GM21786 (cell line): ENCODE data around the gene SZT2.
"Not testable (repeated sequence)": the region's sequence is repeated elsewhere in the genome, so short reads cannot be mapped to it uniquely, and the experiment has no call there.

Experiments
- ATAC-seq: cut with Tn5 transposase; IDR thresholded peaks from one replicate; pipeline ENCODE4 v1.9.1; 2021; ENCODE audit not compliant: unreplicated experiment

SZT2 gene

DNA sequence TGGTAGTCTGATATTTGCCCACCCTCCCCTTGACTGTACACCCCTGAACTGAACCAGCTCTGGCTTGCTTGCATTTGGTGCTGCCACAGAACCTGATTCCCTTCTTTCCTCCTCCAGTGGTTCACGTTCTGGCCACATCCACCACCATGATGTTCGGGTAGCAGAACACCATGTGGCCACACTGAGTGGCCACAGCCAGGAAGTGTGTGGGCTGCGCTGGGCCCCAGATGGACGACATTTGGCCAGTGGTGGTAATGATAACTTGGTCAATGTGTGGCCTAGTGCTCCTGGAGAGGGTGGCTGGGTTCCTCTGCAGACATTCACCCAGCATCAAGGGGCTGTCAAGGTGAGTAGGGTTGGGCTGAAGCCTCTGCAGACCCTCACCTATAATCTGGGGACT lies 29.1 kb upstream of the SZT2 start:
- ATAC-seq = no peak

DNA sequence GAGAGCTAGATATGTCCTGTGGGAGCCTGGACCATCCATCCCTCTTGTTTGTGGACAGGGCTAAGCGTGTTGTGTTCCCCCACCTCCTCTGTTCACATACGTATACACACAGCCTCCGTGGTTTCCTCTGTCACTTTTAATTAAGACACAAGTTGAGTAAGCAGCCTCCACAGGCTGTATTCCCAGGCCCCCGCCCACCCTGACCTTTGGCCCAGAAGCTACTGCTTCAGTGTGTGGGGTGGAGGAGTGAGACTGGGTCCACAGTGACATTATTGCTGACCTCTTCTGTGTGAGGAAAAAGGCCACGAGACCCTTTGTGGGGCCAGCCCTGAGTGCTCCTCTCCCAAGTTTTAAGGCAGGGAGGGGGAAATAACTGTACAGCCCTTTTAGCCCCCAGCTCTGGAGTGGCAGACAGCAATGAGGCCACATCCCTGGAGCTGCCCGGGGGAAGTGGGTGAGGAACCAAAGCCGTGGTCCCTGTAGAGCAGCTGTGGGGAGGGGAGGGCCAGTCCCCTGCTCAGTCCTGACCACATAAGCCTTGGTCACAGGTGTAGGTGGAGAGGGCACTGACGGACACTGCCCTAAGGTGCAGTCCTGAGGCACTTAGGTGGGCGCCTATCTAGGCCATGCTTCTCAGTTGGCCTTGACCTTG lies 26.3 kb upstream of the SZT2 start:
- no peak for ATAC-seq

DNA sequence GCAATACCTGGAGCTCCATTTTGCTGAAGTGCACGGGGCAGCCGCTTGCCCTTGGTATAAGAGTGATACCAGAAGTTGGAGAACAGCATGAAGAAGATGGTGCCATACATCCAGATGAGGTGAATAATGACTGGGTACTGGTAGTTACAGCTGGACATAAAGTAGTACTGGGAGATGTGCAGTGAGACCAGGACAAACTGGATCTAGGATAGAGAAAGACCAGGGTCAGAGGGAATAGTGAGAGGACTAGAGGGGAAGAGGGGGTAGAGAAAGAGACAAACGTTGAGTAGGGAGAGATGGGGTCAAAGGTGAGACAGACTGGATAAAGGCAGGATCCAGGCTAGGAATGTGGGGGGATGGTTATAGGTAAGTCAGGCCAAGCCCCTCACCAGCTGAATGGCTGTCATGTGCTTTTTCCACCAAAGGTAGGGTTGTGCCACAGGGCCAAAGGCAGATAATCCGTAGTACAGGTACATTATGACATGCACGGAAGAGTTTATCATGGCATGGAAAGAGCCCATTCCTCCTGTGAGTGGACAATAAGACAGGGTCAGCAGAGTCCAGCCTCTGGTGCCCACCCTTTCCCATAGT lies 25.7 kb upstream of the SZT2 start:
- ATAC-seq = no peak

DNA sequence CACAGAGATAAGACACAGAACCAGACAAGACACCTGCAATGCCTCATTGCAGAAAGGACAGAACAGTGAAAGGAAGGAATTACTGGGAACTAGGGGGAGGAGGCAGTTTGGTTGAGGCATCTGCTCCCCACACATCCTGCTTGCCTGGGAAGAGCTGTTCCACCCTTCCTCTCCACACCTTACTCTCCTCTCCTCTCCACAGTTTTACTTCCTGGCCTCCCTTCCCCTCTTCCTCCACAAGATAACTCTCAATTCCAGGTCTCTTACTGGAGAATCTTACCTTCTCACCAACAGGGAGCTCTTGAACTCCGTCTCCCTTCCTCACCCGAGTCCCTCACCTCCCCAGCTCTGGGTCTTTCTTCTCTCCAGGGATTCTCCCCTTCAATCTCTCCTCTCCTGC lies 24.0 kb upstream of the SZT2 start:
- ATAC-seq = no peak

DNA sequence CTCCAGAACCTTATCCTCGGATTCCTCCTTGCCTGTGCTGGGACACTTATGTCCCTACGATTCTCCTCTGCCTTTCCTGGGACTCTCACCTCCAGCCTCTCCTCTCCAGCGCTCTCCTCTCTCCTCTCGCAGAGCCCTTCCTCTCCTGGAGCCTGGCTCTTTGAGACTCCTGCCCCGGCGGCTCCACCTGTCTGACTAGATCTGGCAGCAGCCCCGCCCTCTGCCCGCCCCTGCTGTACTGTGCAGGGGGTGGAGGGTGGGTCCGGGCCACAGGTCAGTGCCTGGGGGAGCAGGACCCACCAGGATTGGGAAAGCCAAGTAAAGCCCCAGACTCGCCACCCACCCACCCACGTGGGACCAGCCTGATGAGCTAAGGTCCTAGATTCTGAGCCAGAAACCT lies 23.5 kb upstream of the SZT2 start:
- ATAC-seq = no peak

DNA sequence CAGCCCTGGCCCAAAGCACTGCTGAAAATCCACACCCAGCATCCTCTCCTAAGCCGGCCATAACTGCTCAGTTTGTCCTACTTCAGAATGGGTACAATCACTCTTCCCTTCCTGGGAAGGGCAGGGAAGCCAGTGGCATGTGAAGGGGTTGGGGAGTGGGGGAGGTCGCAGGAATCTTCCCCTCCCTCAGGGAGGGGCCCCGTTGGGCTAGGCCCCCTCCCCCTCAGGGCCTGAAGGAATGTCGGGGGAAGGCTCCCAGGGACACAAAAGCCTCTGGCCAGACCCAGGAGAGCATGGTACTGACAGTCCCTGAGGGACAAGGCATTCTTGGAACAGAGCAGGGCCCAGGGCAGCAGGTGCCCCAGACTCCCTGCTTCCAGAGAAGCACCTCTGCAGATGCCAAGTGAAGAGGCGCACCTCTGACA lies 23.1 kb upstream of the SZT2 start:
- ATAC-seq = no peak

DNA sequence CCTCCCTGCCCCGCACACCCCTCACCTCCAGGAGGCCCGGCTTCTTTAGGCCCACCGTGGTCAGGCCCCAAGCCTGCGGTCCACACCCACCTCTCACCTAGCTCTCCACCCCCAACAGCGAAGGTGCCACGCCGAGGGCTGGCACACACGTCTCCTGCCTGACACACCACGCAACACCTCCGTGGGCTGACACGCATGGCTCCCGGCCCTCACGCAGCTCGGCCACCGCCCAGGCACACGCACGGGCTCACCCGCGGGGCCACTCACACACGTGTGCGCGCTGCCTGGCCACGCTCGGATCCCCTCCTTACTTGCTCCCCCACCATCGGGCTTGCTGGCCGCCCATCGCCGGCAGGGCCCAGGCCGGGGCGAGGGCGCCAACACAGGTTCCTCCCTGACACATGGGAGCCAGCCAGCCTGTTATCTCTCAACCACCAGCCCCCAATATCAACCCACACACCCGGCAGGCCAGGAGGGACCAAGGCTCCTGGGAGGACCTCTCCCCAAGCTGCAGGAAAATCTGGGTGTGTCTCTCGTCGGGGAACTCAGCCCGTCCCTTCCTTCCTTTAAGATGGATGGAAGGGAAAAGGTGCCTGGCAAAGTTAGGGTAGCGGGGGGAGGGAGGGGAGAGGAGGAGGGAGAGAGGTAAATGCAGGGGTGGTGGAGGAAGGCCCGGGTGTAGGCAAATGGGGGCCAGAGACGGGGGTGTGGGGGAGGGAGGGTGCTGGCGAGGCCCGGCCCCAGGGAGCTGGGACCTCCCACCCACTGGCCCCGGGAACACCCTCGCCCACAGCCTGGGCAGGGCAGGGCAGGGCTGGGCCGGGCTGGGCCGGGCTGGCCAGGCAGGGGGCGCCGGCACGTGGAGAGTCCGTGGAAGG lies 22.4 kb upstream of the SZT2 start:
- ATAC-seq = peak; percentile 24

DNA sequence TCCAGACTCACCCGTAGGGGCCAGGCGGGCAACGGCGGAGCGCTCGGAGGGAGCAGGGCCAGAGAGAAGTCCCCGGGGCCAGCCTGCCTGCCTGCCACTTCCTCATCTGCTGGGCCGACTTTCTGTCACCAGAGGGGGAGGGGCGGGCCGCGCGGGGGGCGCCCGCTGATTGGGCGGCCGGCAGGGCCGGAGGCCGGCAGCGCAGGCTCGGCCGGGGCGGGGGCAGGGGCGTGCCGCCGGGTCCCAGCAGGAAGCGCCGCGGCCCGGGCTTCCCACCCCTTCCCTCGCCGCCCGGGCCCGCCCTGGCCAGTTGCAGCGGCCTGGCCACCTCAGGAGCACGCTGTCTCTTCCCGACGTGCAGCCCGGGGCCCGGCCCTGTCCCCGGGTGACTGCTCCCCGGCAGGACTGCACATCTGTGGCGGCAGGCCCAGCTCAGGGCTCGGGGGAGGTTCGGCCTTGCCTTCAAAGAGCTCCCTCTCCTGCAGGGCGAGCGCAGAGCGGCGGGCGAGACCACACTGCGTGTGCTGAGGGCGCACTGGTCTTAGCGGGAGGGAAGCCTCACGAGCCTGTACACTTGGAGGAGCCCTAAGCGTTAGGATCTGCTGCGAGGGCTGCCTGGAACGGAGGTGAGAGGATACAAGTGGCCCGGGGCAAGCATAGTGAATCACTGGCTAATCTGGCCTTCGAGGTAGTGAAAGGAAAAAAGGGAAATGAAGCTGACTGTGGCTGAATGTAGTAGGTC lies 21.6 kb upstream of the SZT2 start, which contains the start of gene ELOVL1:
TSS of gene ELOVL1 (minus strand) at position 108 of the 742 bp plus-strand sequence. CDS start 2,402 bp downstream, outside the sequence.
- peak; percentile 67 for ATAC-seq

DNA sequence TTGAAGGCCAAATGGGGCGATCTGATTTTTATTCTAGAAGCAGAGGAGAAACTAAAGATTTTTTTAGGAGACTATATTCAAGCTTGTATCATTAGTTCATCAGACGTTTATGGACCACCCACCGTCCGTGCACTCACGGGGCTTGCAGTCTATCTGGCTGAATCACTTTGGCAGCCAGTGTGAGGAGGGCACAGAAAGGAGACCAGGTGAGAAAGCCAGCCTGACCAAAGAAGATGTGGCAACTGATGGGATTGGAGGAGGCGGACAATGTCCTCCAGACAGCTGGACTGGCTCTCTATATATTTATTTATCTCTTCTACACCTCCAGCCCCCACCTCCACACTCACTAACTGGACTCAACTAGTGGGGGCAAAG lies 21.1 kb upstream of the SZT2 start:
- no peak for ATAC-seq

DNA sequence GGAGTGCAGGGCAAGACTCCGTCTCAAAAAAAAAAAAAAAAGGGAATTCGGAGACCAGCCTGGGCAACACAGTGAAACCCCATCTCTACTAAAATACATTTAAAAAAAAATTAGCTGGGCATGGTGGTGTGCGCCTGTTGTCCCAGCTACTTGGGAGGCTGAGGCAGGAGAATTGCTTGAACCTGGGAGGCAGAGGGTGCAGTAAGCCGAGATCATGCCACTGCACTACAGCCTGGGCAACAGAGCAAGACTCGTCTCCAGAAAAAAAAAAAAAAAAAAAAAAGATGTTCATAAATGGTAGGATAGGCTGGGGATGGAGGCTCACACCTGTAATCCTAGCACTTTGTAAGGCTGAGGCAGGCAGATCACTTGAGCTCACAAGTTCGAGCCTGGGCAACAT lies 19.9 kb upstream of the SZT2 start:
- not testable (repeated sequence) for ATAC-seq

DNA sequence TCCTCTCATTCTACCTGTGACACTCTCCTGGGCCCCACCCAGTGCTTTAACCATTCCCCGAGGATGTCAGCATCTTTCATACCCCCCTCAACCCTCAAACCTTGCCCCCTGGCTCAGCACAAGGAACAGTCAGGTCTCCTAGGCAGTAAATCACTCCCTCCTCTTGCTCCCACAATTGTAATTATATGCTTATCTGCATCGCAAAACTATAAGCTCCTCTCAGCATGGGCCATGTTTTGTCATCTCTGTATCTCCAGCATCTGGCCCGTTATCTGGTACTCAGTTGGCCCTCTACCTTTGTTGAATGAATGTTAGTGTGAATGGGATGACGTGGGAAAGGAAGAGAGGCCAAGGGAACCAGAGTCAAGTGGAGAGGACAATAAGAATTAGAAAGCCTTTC lies 19.1 kb upstream of the SZT2 start:
- no peak for ATAC-seq

DNA sequence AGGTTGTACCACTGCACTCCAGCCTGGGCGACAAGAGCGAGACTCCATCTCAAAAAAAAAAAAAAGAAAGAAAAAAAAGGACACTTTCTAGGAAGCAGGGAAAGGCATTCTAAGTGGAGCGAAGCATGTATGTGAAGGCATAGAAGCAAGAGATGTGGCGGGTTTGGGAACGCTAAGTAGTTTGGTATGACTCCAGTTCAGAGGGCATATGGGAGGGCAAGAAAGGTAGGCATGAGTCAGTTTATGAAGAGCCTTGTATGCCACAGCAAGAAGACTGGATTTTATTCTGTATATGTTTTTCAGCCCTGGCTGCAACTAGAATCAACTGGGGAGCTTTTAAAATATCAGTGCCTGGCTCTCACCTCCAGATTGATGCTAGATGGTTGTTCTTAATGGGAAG lies 17.5 kb upstream of the SZT2 start:
- no peak for ATAC-seq

DNA sequence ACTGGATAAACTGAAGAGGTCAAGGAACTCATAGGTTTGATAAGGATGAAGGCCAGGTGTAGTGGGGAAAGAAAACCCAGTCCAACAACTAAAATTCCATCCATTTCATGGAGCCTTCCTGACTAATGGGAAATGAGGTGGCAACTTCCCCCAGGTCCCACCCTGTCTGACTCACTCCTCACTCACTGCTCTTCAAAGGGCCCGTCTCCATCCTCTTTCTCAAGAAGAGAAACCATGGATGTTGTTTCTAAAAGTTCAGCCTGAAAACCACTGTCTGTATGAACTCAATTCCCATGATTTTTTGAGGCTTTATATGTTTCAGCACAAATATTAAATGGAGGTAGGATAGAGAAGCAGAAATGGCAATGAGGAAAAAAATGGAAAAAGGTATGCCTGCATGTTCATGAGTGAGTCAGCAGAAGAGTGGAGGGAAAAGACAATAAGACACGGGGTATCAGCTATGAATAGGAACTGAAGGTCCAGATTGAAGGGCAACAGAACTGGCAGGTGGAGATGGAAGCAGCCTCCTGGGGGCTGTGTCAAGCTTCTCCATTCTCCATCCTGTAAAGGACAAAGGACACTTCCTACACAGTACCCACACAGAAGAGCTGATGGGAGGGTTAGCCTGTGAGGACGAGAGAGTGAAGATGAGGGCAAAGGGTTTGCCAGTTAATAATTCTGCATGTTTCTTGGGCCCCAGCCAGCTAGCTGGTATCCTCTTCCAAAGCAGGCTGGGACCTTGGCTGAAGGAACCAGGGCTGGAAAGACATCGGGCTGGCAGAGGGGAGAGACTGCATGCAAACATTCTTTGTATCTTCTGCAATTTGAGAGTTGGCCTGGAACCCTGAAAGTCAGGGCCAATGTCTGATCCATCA lies 16.4 kb upstream of the SZT2 start:
- no peak for ATAC-seq

DNA sequence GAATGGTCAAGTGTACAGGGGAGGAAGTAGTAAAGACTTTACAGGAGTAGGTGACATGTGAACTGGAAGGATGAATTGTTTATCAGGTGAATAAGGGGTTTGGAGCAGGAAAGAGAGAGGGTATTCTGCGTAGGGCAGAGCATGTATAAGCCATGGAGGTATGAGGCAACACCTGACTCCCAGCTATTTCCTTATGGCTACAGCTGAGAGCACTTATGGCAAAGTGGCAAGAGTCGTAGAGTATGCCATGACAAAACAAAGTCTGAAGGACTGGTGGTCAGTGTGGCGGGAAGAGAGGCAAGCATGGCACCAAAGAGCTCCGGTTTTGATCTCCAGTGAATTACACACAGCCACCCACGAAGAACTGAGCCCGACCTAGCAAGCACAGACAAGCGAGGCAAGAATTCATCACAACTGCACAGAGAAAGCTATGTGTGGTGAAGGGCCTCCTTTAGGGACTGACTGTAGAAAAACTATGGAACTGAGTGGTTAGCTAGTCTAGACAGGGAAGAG lies 12.9 kb upstream of the SZT2 start:
- ATAC-seq = no peak

DNA sequence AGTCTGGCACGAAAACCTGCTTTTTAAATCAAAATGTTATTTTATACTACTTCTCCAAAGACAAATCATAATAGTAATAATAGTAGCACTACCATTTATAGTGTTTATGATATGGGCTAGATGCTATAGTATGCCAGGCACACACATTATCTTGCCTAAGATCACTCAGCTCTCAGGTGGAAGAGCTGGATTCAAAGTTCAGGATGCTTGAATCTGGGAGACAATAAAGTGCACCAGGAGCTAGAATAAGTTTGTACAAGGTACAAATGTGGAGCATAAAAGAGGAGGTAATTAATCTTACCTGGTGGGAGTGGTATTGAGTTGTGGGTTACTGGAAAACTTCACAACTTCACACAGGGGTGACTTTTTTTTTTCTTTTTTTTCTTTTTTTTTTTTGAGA lies 11.9 kb upstream of the SZT2 start:
- ATAC-seq = no peak

DNA sequence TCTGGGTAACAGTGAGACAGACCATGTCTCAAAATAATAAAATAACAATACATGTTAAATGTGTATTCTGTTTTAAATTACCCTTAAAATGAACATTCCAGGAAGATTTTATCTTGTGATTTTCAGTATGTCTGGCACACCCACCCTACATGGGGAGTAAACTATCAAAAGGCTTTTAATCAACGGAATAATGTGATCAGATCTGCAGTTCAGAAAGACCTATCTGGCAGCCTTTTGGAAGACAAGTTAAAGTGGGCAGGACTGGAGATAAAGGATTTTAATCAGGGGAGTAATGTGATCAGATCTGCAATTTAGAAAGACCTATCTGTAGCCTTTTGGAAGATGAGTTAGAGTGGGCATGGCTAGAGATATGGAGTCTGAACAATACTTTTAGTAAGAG lies 10.2 kb upstream of the SZT2 start:
- ATAC-seq = no peak

DNA sequence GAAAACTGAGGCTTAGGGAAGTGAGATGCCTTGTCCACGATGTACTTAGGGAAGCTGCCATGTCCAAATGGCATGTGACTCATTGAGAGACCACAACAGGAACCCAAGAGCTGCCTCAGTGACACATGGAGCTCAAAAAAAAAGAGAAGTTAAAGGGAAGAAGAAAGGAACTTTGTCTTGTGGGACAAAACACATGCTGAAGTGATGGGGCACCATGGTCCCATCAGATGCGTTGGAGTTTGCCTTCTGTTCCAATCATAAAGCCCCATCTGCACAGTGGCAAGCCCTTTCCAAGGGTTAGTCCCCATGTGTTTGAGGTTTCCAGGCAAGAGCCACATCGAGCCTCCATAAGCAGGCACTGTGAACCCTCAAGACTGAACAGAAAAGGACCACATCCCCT lies 8.1 kb upstream of the SZT2 start:
- ATAC-seq = no peak

DNA sequence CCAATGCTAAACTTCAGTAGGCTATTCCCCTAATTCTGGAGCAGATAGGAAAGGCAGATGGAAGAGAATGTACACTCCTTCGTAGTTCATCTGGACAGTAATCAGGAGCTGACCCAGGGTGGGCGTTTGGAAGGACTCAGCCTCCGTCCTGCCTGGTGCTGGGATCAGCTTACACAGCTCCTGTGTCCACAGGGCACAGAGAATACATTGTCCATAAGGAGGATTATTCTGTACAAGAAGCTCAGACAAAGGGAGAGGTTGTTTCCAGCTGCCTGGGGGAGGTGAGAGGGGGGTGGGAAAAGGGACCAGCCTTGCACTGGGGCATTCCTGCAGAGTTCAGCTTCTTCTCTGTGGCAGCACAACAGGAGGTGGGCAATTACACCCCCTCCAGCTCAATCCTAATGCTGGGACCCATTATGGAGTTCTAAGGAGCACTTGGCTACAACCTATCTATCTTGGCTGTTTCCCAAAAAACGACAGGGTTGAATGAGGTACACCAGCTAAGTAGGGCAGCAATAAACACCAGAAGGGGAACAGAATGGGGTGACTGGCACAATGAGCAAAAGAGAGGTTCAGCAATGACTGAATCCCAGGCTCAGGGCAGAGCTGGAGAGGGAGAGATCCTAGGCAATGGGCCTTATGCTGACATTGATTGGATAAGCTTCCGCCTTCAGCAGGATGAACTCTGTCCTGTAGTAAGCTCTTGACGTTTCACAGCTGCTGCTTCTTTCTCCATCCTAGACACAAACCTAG lies 7.5 kb upstream of the SZT2 start:
- no peak for ATAC-seq

DNA sequence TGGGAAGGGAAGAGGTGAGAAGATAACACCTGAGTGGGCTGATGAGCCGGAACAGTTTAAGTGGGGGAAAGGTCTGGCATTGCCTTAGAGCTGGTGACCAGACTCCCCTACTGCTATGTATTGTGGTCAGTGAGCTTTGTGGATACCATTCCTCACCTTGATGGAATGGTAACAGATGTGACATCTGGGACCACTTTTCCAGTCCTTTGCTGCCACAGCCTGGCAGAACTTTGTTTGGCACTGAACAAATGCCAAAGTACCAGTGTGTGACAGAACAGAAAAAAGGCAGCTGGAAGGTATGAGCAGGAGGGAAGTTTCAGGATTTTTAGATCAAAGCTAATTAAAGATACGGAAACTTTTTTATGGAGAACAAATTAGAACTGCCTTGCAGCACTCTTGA lies 6.2 kb upstream of the SZT2 start:
- ATAC-seq = no peak

DNA sequence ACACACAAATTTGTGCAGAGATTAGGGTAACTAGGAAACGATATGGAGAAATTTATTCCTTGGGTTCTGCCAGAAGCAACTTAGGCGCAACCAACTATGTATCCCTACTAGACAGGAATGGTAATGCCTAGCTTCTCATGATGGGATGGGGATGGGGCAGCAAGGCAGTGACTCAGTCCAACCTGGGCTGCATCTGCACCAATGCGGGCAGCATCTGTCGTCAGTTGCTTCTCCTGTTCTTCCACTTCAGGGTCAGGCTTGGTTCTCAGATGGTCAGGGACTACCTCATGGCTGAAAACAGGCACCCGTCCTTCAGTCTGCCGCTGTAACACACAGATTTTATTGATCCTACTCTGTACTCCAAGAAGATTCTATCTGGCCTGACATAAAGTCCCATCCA lies 3.0 kb upstream of the SZT2 start:
- ATAC-seq = no peak
